GM12891 (cell line): ENCODE results near the gene ARHGEF1. TPM values are rescaled to one million over a fixed set of nuclear protein-coding genes. Genes with fewer than 3 reads are reported as not detected.

Experiments used
- DNase-seq: peaks from one replicate; pipeline ENCODE4 v3.0.0; 2011; ENCODE audit warnings: low spot score; ENCODE audit not compliant: insufficient read length
- FAIRE-seq: peaks from 2 replicates; lab custom pipeline; 2011; peaks lifted over from hg19 to GRCh38; lab: Jason Lieb, UNC
- PAX5 ChIP-seq: IDR thresholded peaks from 2 replicates; pipeline ENCODE4 v1.6.1; 2011; ENCODE audit warnings: low read length, moderate library complexity, mild to moderate bottlenecking; ENCODE audit not compliant: insufficient read depth, severe bottlenecking
- POLR2A ChIP-seq: IDR thresholded peaks from 2 replicates; pipeline ENCODE4 v1.6.1; 2011; ENCODE audit warnings: low read depth, low read length, control low read depth
- POLR2AphosphoS5 ChIP-seq: IDR thresholded peaks from 2 replicates; pipeline ENCODE4 v1.6.1; 2011; ENCODE audit warnings: low read depth, low read length, control low read depth
- POU2F2 ChIP-seq: IDR thresholded peaks from 2 replicates; pipeline ENCODE4 v1.6.1; 2011; ENCODE audit warnings: low read depth, mild to moderate bottlenecking, control low read depth, low read length, moderate library complexity
- SPI1 ChIP-seq: IDR thresholded peaks from 2 replicates; pipeline ENCODE4 v1.6.1; 2011; ENCODE audit warnings: low read depth, low read length, control low read depth
- TAF1 ChIP-seq: IDR thresholded peaks from 2 replicates; pipeline ENCODE4 v1.6.1; 2011; ENCODE audit warnings: low read depth, low read length, control low read depth
- polyA plus RNA-seq: library from polyadenylated mRNA; unstranded; fragments of >200 nt; gene quantifications from one replicate; pipeline ENCODE4 v1.2.1, GENCODE V29; 2012; ENCODE audit warnings: low read depth, missing spikeins, inconsistent platforms; ENCODE audit not compliant: missing spikeins

ARHGEF1 gene, protein sequence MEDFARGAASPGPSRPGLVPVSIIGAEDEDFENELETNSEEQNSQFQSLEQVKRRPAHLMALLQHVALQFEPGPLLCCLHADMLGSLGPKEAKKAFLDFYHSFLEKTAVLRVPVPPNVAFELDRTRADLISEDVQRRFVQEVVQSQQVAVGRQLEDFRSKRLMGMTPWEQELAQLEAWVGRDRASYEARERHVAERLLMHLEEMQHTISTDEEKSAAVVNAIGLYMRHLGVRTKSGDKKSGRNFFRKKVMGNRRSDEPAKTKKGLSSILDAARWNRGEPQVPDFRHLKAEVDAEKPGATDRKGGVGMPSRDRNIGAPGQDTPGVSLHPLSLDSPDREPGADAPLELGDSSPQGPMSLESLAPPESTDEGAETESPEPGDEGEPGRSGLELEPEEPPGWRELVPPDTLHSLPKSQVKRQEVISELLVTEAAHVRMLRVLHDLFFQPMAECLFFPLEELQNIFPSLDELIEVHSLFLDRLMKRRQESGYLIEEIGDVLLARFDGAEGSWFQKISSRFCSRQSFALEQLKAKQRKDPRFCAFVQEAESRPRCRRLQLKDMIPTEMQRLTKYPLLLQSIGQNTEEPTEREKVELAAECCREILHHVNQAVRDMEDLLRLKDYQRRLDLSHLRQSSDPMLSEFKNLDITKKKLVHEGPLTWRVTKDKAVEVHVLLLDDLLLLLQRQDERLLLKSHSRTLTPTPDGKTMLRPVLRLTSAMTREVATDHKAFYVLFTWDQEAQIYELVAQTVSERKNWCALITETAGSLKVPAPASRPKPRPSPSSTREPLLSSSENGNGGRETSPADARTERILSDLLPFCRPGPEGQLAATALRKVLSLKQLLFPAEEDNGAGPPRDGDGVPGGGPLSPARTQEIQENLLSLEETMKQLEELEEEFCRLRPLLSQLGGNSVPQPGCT
- polyA plus RNA-seq: 125 TPM

DNA sequence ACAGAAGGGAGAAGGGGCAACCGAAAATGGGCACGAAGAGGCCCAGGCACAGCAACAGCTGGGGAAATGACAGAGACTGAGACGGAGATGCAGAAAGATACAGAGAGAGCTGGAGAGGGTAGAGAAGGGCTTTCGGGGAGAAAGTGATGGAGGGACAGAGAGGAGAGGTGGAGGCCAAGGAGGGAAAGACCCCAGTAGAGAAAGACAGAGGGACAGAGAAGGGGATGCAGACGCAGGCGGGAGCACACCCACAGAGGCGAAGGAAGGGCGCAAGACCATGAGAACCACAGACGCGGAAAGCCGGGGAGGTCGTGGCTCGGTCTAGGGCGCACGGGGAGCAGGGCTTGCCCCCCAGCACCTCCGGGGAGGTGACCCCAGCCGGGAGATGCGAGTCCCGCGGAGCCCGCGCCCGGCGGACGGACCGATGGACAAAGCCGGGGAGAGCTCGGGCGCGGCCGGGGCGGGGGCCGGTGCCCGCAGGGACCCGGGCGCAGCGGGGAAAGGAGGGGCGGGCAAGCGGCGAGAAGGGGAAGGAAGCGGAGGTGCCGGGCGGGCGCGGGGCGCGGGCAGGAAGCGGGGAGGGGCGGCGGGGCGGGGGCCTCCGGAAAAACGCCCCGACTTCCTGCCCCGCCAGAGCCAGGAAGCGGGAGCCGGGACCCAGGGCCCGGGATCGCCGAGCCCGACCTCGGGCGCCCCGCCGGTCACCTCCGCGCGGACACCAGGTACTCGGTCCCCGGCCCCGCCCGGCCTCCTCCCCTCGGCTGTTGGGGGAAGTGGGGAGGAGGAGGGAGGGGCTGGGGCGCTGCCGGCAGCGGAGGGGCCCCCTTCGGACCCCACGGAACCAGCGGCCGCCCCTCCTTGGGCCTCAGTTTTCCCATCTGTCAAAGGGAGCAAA, at the start of gene ARHGEF1:
TSS of gene ARHGEF1 (plus strand) at position 617 of the 895 bp plus-strand sequence. CDS start 4,899 bp downstream, outside the sequence.
- no peak for DNase-seq
- FAIRE-seq: peak; percentile 26
- peak; percentile 10; the same call in 1 of the 2 replicates for TF ChIP-seq SPI1
- TF ChIP-seq POU2F2: no peak
- no peak; the same call in 1 of the 2 replicates for TF ChIP-seq POLR2A
- no peak for TF ChIP-seq PAX5

DNA sequence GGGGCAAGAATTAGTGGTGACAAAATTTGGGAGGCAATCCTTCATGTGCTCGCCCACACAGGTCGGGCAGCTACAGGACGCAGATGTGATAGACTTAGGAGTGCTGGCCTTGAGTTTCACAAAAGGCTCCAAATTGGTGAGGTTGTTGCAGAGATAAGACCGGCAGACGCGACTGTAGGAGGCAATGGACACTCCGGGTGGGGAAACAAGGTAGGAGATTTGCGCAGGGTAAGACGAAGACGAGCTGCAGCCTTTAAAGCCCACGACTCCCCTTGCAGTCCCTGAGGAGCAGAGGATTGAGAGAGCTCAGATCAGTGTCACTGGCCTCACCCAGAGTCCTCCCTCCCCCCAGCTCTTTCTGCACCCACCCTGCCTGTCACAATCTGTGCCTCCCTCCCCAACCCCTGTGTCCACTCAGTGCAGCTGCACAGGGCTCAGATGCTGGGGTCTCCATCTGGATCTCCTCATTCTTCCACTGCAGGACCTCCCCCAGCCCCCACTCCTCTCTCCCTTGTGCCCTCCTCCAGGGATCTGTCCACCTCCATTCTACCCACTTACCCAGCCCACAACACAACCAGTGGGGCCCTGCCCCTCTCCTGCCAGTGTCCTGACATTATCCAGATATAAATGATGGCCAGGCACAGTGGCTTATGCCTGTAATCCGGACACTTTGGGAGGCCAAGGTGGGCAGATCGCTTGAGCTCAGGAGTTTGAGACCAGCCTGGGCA, 44.8 kb upstream of the ARHGEF1 start:
- no peak for TF ChIP-seq POU2F2
- TF ChIP-seq PAX5: no peak
- no peak for TF ChIP-seq POLR2A
- no peak for TF ChIP-seq POLR2AphosphoS5
- no peak for TF ChIP-seq SPI1
- no peak for TF ChIP-seq TAF1
- no peak for FAIRE-seq
- no peak for DNase-seq

DNA sequence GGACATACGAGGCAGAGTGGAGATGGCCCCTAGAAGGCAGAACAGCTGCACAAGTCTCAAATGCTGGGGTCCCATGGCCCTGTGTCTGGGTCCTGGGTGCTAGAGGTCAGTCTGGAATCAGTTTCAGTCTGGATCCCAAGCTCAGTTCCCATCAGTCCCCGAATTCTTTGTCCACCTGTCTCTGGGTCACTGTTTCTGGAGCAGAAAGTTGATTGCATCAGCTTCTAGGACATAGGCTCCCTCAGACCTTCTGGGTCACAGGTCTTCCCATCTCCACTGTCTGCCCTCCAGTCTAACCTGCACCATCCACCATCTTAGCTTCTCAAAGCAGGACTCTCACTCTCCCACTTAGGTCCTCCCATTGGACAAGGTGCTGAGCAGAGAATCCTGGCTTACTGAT, 43.8 kb upstream of the ARHGEF1 start:
- TF ChIP-seq POU2F2 (no peak), SPI1 (no peak), POLR2A (no peak), TAF1 (no peak), PAX5 (no peak), POLR2AphosphoS5 (no peak)
- DNase-seq (no peak), FAIRE-seq (no peak)

DNA sequence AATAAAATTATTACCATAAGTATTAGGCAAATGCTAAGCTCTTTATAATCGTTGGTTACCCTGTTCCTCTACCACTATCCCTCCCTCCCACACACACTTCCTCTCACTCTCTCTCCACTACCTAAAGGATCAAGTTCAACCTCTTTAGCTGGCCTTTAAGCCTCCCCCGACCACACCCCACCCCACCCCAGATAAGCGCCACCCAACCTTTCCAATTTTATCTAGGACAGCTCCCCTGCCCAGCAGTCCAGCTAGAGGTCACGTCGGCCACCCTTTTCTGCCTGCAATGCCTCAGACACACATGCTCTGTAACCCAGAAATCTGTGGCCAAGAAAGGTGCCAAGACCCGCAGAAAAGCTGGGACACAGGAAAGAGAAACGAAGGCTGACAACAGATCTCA, 39.6 kb upstream of the ARHGEF1 start:
- FAIRE-seq: no peak
- no peak for TF ChIP-seq PAX5
- no peak for TF ChIP-seq TAF1
- no peak for TF ChIP-seq SPI1
- no peak for TF ChIP-seq POLR2AphosphoS5
- TF ChIP-seq POLR2A: no peak
- TF ChIP-seq POU2F2: no peak
- no peak for DNase-seq

DNA sequence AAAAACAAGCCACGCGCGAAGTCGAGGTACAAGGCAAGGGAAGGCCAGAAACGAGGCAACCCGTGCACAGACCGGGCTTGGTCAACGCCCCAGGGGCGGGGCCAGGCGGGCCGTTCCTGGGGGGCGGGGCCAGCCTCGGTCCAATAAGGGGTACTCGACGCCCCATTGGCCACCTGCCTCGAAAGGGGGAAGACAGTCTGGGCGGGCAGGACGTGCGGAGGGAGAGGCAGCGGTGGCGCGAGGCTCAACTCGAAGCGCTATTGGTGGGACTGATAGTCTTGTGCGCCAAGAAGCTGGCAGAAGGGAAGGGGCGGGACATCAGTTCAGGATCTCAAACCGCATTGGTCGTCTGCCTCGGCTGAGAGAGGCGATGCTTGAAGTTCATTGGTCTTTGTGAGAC, 38.4 kb upstream of the ARHGEF1 start, which contains the start of gene LYPD4:
TSS of gene LYPD4 (minus strand) at position 83 of the 400 bp plus-strand sequence. CDS start 5,398 bp downstream, outside the sequence.
- no peak for DNase-seq
- FAIRE-seq: no peak
- TF ChIP-seq POLR2AphosphoS5: no peak
- no peak for TF ChIP-seq SPI1
- TF ChIP-seq PAX5: no peak
- no peak for TF ChIP-seq TAF1
- TF ChIP-seq POU2F2: no peak
- no peak for TF ChIP-seq POLR2A

DNA sequence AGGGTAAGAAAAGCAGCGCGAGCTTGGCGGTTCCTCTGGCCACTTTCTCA, 38.2 kb upstream of the ARHGEF1 start, which contains the start of gene DMRTC2:
TSS of gene DMRTC2 (plus strand) at position 42 of the 50 bp plus-strand sequence. CDS start 2,387 bp downstream, outside the sequence.
- FAIRE-seq (no peak), DNase-seq (no peak)
- no peak for TF ChIP-seq PAX5
- no peak for TF ChIP-seq POU2F2
- no peak for TF ChIP-seq POLR2AphosphoS5
- TF ChIP-seq POLR2A: no peak
- no peak for TF ChIP-seq SPI1
- no peak for TF ChIP-seq TAF1

DNA sequence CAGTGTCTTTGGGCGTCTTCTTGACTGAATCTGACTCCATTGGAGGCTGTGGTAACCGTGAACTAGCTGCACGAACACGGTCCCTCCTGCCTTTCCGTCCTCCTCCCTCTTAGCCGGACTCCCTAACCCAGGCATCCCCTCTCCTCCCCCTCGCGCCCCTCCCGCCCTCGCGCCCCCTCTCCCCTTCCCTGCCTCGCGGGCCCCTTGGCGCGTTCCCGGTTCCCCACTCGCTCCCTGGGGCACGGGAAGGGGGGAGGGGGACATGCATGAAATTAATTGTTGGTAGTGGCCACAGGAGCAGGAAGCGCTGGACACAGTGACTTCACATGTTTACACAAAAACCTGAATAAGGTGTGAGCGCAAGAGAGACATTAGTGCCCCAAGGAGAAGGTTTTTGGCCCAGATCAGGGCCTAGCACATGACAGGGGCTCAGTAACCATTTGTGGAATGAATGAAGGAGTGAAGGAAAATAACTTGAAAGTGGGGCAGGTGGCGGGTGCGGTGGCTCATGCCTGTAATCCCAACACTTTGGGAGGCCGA, 37.9 kb upstream of the ARHGEF1 start:
- FAIRE-seq (no peak), DNase-seq (no peak)
- TF ChIP-seq POU2F2 (no peak), SPI1 (no peak), TAF1 (no peak), POLR2A (no peak)

DNA sequence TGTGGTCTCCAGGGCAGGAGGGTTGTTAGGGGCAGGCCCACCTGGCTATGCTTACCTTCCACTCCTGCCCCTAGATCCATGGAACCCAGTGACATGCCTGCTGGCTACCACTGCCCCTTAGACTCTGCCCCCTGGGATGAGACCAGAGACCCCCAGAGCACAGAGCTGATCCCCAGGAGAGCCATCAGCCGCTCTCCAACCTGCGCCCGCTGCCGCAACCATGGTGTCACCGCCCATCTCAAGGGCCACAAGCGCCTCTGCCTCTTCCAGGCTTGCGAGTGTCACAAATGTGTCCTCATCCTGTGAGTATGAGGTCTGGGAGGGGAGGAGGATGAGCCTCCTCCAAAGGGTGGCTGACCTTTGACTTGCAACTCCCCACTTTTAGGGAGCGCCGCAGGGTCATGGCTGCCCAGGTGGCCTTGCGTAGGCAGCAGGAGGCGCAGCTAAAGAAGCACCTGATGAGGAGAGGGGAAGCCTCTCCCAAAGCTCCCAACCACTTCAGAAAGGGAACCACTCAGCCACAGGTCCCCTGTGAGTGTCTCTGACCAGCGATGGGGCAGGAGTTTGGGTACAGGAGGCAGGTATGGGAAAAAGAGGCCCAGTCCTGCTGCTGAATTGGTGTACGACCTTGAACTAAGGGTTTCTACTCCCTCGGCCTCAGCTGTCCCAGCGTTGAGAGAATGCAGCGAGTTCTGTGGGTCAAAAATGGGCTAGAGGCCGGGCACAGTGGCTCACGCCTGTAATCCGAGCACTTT, 35.5 kb upstream of the ARHGEF1 start:
- FAIRE-seq (no peak), DNase-seq (no peak)
- TF ChIP-seq SPI1 (no peak), PAX5 (no peak), POU2F2 (no peak), TAF1 (no peak), POLR2A (no peak), POLR2AphosphoS5 (no peak)
